GM13977 (cell line): ENCODE results near the gene UNC5CL.

Source experiments
- DNase-seq: peaks from one replicate; pipeline ENCODE4 v3.0.0; 2012; ENCODE audit warnings: low spot score
- CTCF ChIP-seq: IDR thresholded peaks from 2 replicates; pipeline ENCODE4 v1.5.1; 2012; ENCODE audit warnings: mild to moderate bottlenecking, control low read depth; ENCODE audit not compliant: insufficient read depth; ENCODE audit errors: extremely low read depth, missing control alignments
- in situ Hi-C: fragments of 300-500 bp; cut with MboI; formaldehyde crosslinking; loops from one replicate; pipeline ENCODE4 v1.12.0; 2022; ENCODE audit warnings: low sequenced_read_pairs, low pct_unique_long_range_greater_than_20kb, mixed read lengths, inconsistent platforms; ENCODE audit not compliant: unreplicated experiment

The UNC5CL gene

GRCh38 chr6:41056768-41057490 is 17.9 kb upstream of the UNC5CL start:
- no peak for DNase-seq
- no peak for TF ChIP-seq CTCF
- in situ Hi-C loops, result no loop called here

GRCh38 chr6:41055149-41055548 is 16.1 kb upstream of the UNC5CL start:
- no peak for TF ChIP-seq CTCF
- DNase-seq, result no peak
- in situ Hi-C loops, result no loop called here

- no peak for TF ChIP-seq CTCF
- in situ Hi-C loops, result no loop called here
- DNase-seq, result no peak
Measured at GRCh38 chr6:41054511-41054910, 15.5 kb upstream of the UNC5CL start.

- in situ Hi-C loops, result no loop called here
- no peak for DNase-seq
Measured at GRCh38 chr6:41053041-41053440, 14.0 kb upstream of the UNC5CL start, which contains the start of gene APOBEC2. Gene APOBEC2, plus strand, starts transcription at chr6:41053202. Its CDS starts 146 bp downstream, at chr6:41053348.

DNA sequence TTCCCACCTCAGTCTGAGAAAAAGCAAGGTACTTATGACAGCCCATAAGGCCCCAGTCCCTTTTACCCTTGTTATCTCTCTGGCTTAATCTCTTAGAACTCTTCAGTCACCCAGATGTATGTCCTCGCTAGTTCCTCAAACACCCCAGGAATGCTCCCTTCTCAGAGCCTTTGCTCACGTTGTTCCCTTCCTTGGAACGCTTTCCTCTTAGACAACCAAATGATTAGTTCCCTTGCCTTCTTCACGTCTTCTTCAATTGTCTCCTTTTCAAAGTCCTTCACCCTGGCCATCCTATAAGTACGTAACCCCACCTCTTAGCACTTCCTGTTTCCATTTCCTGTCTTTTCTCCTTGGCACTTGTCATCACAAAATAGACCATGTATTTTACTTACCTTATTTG is 12.9 kb upstream of the UNC5CL start:
- TF ChIP-seq CTCF, result no peak
- no peak for DNase-seq
- in situ Hi-C loops, result no loop called here

More at GRCh38 chr6:41053041-41053440, 14.0 kb upstream of the UNC5CL start, which contains the start of gene APOBEC2:
- TF ChIP-seq CTCF, result no peak

DNA sequence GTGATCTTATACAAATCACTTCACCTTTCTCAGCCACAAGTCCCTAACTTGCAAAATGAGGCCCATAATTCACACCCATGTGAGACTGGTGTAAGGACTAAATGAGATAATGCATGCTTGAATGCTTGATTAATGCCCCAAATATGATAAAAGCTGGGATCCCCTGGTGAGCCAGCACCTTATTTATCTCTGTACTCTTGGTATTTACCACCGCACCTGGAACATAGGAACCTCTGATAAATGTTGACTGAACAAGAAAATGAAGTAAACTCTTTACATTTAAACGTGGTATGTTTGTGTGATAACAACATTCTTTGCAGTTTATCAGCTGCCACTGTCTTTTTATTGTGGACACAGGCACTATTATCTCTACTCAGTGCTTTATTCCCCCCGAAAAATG is 11.5 kb upstream of the UNC5CL start:
- DNase-seq, result no peak
- in situ Hi-C loops, result no loop called here

More for the DNA sequence above, 11.5 kb upstream of the UNC5CL start:
- TF ChIP-seq CTCF, result no peak
